Chondrocyte (in vitro differentiated cells): ENCODE measurements around the gene HOGA1. TPM values are rescaled to one million over a fixed set of nuclear protein-coding genes. Genes with fewer than 3 reads are reported as not detected.

Source experiments
- DNase-seq: peaks from one replicate; pipeline ENCODE4 v3.0.0; 2021; ENCODE audit warnings: mixed read lengths, low spot score
- H3K27ac Mint-ChIP-seq: one replicate; pipeline ENCODE4 v1.8.0; 2021; ENCODE audit warnings: mild to moderate bottlenecking, moderate library complexity, mixed read lengths; ENCODE audit not compliant: unreplicated experiment
- H3K27me3 Mint-ChIP-seq: 2 replicates; pipeline ENCODE4 v1.8.0; 2021; ENCODE audit warnings: low read depth, mixed read lengths
- H3K36me3 Mint-ChIP-seq: 2 replicates; pipeline ENCODE4 v1.8.0; 2021; ENCODE audit warnings: low read depth, mixed read lengths
- H3K4me1 Mint-ChIP-seq: 2 replicates; pipeline ENCODE4 v1.8.0; 2021; ENCODE audit warnings: low read depth, mild to moderate bottlenecking, mixed read lengths
- H3K4me3 Mint-ChIP-seq: one replicate; pipeline ENCODE4 v1.8.0; 2021; ENCODE audit warnings: mild to moderate bottlenecking, moderate library complexity, mixed read lengths; ENCODE audit not compliant: unreplicated experiment
- H3K9me3 Mint-ChIP-seq: 2 replicates; pipeline ENCODE4 v1.8.0; 2021; ENCODE audit warnings: low read depth, mixed read lengths
- CTCF ChIP-seq: fragments of 200-600 bp; sonication (generic); IDR thresholded peaks from 2 replicates; pipeline ENCODE4 v1.5.0; 2021; ENCODE audit warnings: antibody characterized with exemption, mild to moderate bottlenecking, moderate library complexity
- total RNA-seq: library from RNA; stranded (reverse); gene quantifications from 3 replicates; pipeline ENCODE4 v1.2.1, GENCODE V29; 2021

Gene HOGA1
- total RNA-seq, 1 donor from 2014 or later: 0.12 TPM

- DNase-seq: peak; percentile 77
- Mint-ChIP-seq H3K27me3 (no peaks in the 10 kb centered on the region), H3K27ac (peak overlapping the region; percentile 76), H3K4me3 (no peak overlapping the region), H3K4me1 (peaks cover 72% of the 10 kb centered on the region), H3K9me3 (no peaks in the 10 kb centered on the region), H3K36me3 (no peaks in the 10 kb centered on the region)
- no peak for TF ChIP-seq CTCF
Measured at GRCh38 chr10:97546456-97547270, 37.5 kb upstream of the HOGA1 start.

GRCh38 chr10:97547271-97547600 lies 37.0 kb upstream of the HOGA1 start:
- Mint-ChIP-seq H3K9me3 (no peaks in the 10 kb centered on the region), H3K4me1 (peaks cover 67% of the 10 kb centered on the region), H3K4me3 (no peak overlapping the region), H3K27me3 (no peaks in the 10 kb centered on the region), H3K27ac (peak overlapping the region; percentile 17), H3K36me3 (no peaks in the 10 kb centered on the region)
- no peak for TF ChIP-seq CTCF
- peak; percentile 6 for DNase-seq

- Mint-ChIP-seq H3K9me3 (no peaks in the 10 kb centered on the region), H3K27ac (no peak overlapping the region), H3K27me3 (no peaks in the 10 kb centered on the region), H3K4me1 (peaks cover 59% of the 10 kb centered on the region), H3K4me3 (no peak overlapping the region), H3K36me3 (no peaks in the 10 kb centered on the region)
- DNase-seq: no peak
- no peak for TF ChIP-seq CTCF
Measured at GRCh38 chr10:97547962-97548361, 36.2 kb upstream of the HOGA1 start.

GRCh38 chr10:97548828-97549455 lies 35.2 kb upstream of the HOGA1 start:
- H3K27ac Mint-ChIP-seq: peak overlapping the region; percentile 78
- H3K4me3 Mint-ChIP-seq: no peak overlapping the region
- TF ChIP-seq CTCF: no peak
- H3K4me1 Mint-ChIP-seq: peaks cover 57% of the 10 kb centered on the region
- peak; percentile 80 for DNase-seq
- no peaks in the 10 kb centered on the region for H3K27me3 Mint-ChIP-seq
- H3K9me3 Mint-ChIP-seq: no peaks in the 10 kb centered on the region
- H3K36me3 Mint-ChIP-seq: no peaks in the 10 kb centered on the region

GRCh38 chr10:97549587-97550322 lies 34.4 kb upstream of the HOGA1 start:
- Mint-ChIP-seq H3K27ac (peak overlapping the region; percentile 89), H3K9me3 (no peaks in the 10 kb centered on the region), H3K36me3 (no peaks in the 10 kb centered on the region), H3K4me1 (peaks cover 52% of the 10 kb centered on the region), H3K4me3 (no peak overlapping the region), H3K27me3 (no peaks in the 10 kb centered on the region)
- TF ChIP-seq CTCF: no peak
- DNase-seq: peak; percentile 51
